Neuronal stem cell (in vitro differentiated cells): ENCODE results near the gene BCAS3.

Source experiments
- DNase-seq: peaks from one replicate; pipeline ENCODE4 v3.0.0-alpha.2; 2013; ENCODE audit warnings: low spot score
- H2AFZ ChIP-seq: one replicate; pipeline ENCODE4 v1.6.1; 2013; ENCODE audit warnings: mild to moderate bottlenecking, low read length, inconsistent platforms
- H2AK5ac ChIP-seq: 2 replicates; pipeline ENCODE4 v1.6.1; 2013; ENCODE audit warnings: low read depth, mild to moderate bottlenecking, inconsistent platforms, low read length, moderate library complexity, mixed read lengths
- H2BK120ac ChIP-seq: 2 replicates; pipeline ENCODE4 v1.6.1; 2013; ENCODE audit warnings: low read depth, mild to moderate bottlenecking, inconsistent platforms, low read length, moderate library complexity, mixed read lengths
- H2BK12ac ChIP-seq: one replicate; pipeline ENCODE4 v1.6.1; 2013; ENCODE audit warnings: low read length, inconsistent platforms
- H2BK15ac ChIP-seq: 2 replicates; pipeline ENCODE4 v1.6.1; 2013; ENCODE audit warnings: mild to moderate bottlenecking, low read length, inconsistent platforms, mixed read lengths
- H2BK5ac ChIP-seq: one replicate; pipeline ENCODE4 v1.6.1; 2013; ENCODE audit warnings: inconsistent platforms, mild to moderate bottlenecking, low read length, moderate library complexity
- H3K14ac ChIP-seq: one replicate; pipeline ENCODE4 v1.6.1; 2013; ENCODE audit warnings: low read length, inconsistent platforms
- H3K18ac ChIP-seq: 2 replicates; pipeline ENCODE4 v1.6.1; 2013; ENCODE audit warnings: low read length, inconsistent platforms
- H3K23ac ChIP-seq: 2 replicates; pipeline ENCODE4 v1.6.1; 2013; ENCODE audit warnings: low read depth, mild to moderate bottlenecking, mixed read lengths, low read length, inconsistent platforms; ENCODE audit not compliant: poor library complexity
- H3K27ac ChIP-seq: replicated peaks from 3 replicates; pipeline ENCODE4 v1.5.1; 2013; ENCODE audit warnings: low read length, inconsistent platforms
- H3K27me3 ChIP-seq, 3 experiments: 2 replicates each; pipeline ENCODE4 v1.6.1; 2013; ENCODE audit warnings: low read length in 3 of 3, mild to moderate bottlenecking in 2 of 3, inconsistent platforms in 1 of 3, low read depth in 1 of 3, mixed read lengths in 1 of 3, moderate library complexity in 1 of 3; ENCODE audit not compliant: control insufficient read depth in 3 of 3, insufficient read depth in 3 of 3
- H3K36me3 ChIP-seq, 2 donors: replicated peaks in 1 of 2; 2 replicates each; pipeline ENCODE4 v1.6.1; 2013; ENCODE audit warnings: low read length in 2 of 2; ENCODE audit not compliant: control insufficient read depth in 2 of 2, insufficient read depth in 2 of 2
- H3K4ac ChIP-seq: 2 replicates; pipeline ENCODE4 v1.6.1; 2013; ENCODE audit warnings: inconsistent platforms, mild to moderate bottlenecking, low read length, moderate library complexity
- H3K4me1 ChIP-seq, 2 donors: 1 replicate in 1 of 2; 2 replicates in 1 of 2; pipeline ENCODE4 v1.6.1; 2013; ENCODE audit warnings: low read length in 2 of 2, low read depth in 1 of 2; ENCODE audit not compliant: control insufficient read depth in 2 of 2, insufficient read depth in 1 of 2
- H3K4me2 ChIP-seq: one replicate; pipeline ENCODE4 v1.6.1; 2013; ENCODE audit warnings: mild to moderate bottlenecking, low read length, inconsistent platforms; ENCODE audit not compliant: insufficient read depth, poor library complexity, severe bottlenecking
- H3K4me3 ChIP-seq, 2 donors: 2 replicates each; pipeline ENCODE4 v1.5.1; 2013; ENCODE audit warnings: low read length in 2 of 2, mild to moderate bottlenecking in 2 of 2, inconsistent platforms in 1 of 2, moderate library complexity in 1 of 2
- H3K79me1 ChIP-seq: one replicate; pipeline ENCODE4 v1.6.1; 2013; ENCODE audit warnings: low read depth, mild to moderate bottlenecking, inconsistent platforms, low read length, moderate library complexity
- H3K9ac ChIP-seq: one replicate; pipeline ENCODE4 v1.6.1; 2013; ENCODE audit warnings: mild to moderate bottlenecking, low read depth, low read length, inconsistent platforms; ENCODE audit not compliant: poor library complexity
- H3K9me3 ChIP-seq, 2 donors: replicated peaks in 1 of 2; 2 replicates each; pipeline versions ENCODE3 to v1.6.1; 2013; ENCODE audit warnings: low read length in 2 of 2, mild to moderate bottlenecking in 2 of 2, inconsistent platforms in 1 of 2, low read depth in 1 of 2, mixed read lengths in 1 of 2, moderate library complexity in 1 of 2; ENCODE audit not compliant: control insufficient read depth in 2 of 2, insufficient read depth in 1 of 2
- H4K8ac ChIP-seq: one replicate; pipeline ENCODE4 v1.6.1; 2013; ENCODE audit warnings: low read depth, mild to moderate bottlenecking, inconsistent platforms, low read length, moderate library complexity
- H4K91ac ChIP-seq: one replicate; pipeline ENCODE4 v1.6.1; 2013; ENCODE audit warnings: low read length, low read depth, mild to moderate bottlenecking, inconsistent platforms; ENCODE audit not compliant: poor library complexity
- WGBS, 2 donors: extraction: QIAGEN DNeasy Blood & Tissue Kit; methylation state at CpG; one replicate each; pipeline ENCODE4 v1.1.7; 2013; ENCODE audit warnings: missing lambda C conversion rate in 2 of 2, mixed read lengths in 1 of 2; ENCODE audit not compliant: insufficient read length in 2 of 2, insufficient replicate concordance in 1 of 2; ENCODE audit errors: extremely low coverage in 2 of 2; 5-methylcytosine and 5-hydroxymethylcytosine counted together

The BCAS3 gene

GRCh38 chr17:60685437-60685836, 7.8 kb downstream of the BCAS3 start:
- no peak overlapping the region for H3K14ac ChIP-seq
- H2BK12ac ChIP-seq: no peak overlapping the region
- WGBS, 2 donors: no CpG with 5 or more reads among the region's 7 CpGs
- no peak overlapping the region for H3K27ac ChIP-seq
- peaks cover 0 to 7% of the 10 kb centered on the region in 2 donors for H3K36me3 ChIP-seq
- H3K9ac ChIP-seq: no peak overlapping the region
- no peak overlapping the region for H3K4ac ChIP-seq
- no peak overlapping the region for H2AFZ ChIP-seq
- H2AK5ac ChIP-seq: no peak overlapping the region
- no peak overlapping the region for H3K18ac ChIP-seq
- H4K8ac ChIP-seq: no peak overlapping the region
- H3K79me1 ChIP-seq: no peaks in the 10 kb centered on the region
- no peak overlapping the region for H4K91ac ChIP-seq
- H3K23ac ChIP-seq: no peak overlapping the region
- no peaks in the 10 kb centered on the region for H3K4me1 ChIP-seq
- H3K9me3 ChIP-seq: no peaks in the 10 kb centered on the region
- no peak overlapping the region for H2BK15ac ChIP-seq
- H3K27me3 ChIP-seq: no peaks in the 10 kb centered on the region
- H2BK5ac ChIP-seq: no peak overlapping the region
- no peak overlapping the region for H3K4me2 ChIP-seq
- H2BK120ac ChIP-seq: no peak overlapping the region
- no peak for DNase-seq
- H3K4me3 ChIP-seq: no peak overlapping the region

GRCh38 chr17:60695960-60696359, 18.3 kb downstream of the BCAS3 start:
- no peak overlapping the region for H3K4me3 ChIP-seq
- H4K91ac ChIP-seq: no peak overlapping the region
- no peak overlapping the region for H2BK15ac ChIP-seq
- H3K4ac ChIP-seq: no peak overlapping the region
- no peaks in the 10 kb centered on the region for H3K36me3 ChIP-seq
- no peak overlapping the region for H2AK5ac ChIP-seq
- H3K79me1 ChIP-seq: no peaks in the 10 kb centered on the region
- no peaks in the 10 kb centered on the region for H3K4me1 ChIP-seq
- H2BK120ac ChIP-seq: no peak overlapping the region
- H3K9ac ChIP-seq: no peak overlapping the region
- no peak overlapping the region for H3K23ac ChIP-seq
- no peak overlapping the region for H3K14ac ChIP-seq
- no peak overlapping the region for H4K8ac ChIP-seq
- H3K27ac ChIP-seq: no peak overlapping the region
- H3K27me3 ChIP-seq: no peaks in the 10 kb centered on the region
- H2BK12ac ChIP-seq: no peak overlapping the region
- DNase-seq: no peak
- H3K18ac ChIP-seq: no peak overlapping the region
- no peak overlapping the region for H2AFZ ChIP-seq
- H3K9me3 ChIP-seq: no peaks in the 10 kb centered on the region
- no peak overlapping the region for H3K4me2 ChIP-seq
- H2BK5ac ChIP-seq: no peak overlapping the region

- Histone ChIP-seq H3K23ac (no peak overlapping the region), H2BK12ac (no peak overlapping the region), H3K9me3 (no peaks in the 10 kb centered on the region), H2AFZ (no peak overlapping the region), H3K27ac (no peak overlapping the region), H4K8ac (no peak overlapping the region), H3K79me1 (no peaks in the 10 kb centered on the region), H2BK120ac (no peak overlapping the region), H3K27me3 (no peaks in the 10 kb centered on the region), H3K14ac (no peak overlapping the region), H3K4me3 (no peak overlapping the region), H2BK15ac (no peak overlapping the region), H3K36me3 (no peaks in the 10 kb centered on the region), H3K4ac (no peak overlapping the region), H4K91ac (no peak overlapping the region), H2BK5ac (no peak overlapping the region), H3K9ac (no peak overlapping the region), H3K18ac (no peak overlapping the region), H3K4me1 (no peaks in the 10 kb centered on the region), H2AK5ac (no peak overlapping the region), H3K4me2 (no peak overlapping the region)
- no peak for DNase-seq
- WGBS, 2 donors: no CpG with 5 or more reads among the region's 3 CpGs
Measured at GRCh38 chr17:60699090-60699489, 21.4 kb downstream of the BCAS3 start.

GRCh38 chr17:60704170-60704569, 26.5 kb downstream of the BCAS3 start:
- H2BK5ac ChIP-seq: no peak overlapping the region
- no peaks in the 10 kb centered on the region for H3K9me3 ChIP-seq
- no peak overlapping the region for H3K23ac ChIP-seq
- no peak overlapping the region for H2AFZ ChIP-seq
- no peak overlapping the region for H4K91ac ChIP-seq
- H2AK5ac ChIP-seq: no peak overlapping the region
- no peak overlapping the region for H3K4me3 ChIP-seq
- peaks cover 1% of the 10 kb centered on the region for H3K79me1 ChIP-seq
- H3K9ac ChIP-seq: no peak overlapping the region
- no peak overlapping the region for H3K4ac ChIP-seq
- no peak overlapping the region for H2BK15ac ChIP-seq
- no CpG with 5 or more reads among the region's 3 CpGs for WGBS, 2 donors
- H2BK120ac ChIP-seq: no peak overlapping the region
- H3K14ac ChIP-seq: no peak overlapping the region
- no peak overlapping the region for H3K18ac ChIP-seq
- H3K27ac ChIP-seq: no peak overlapping the region
- no peak for DNase-seq
- no peaks in the 10 kb centered on the region for H3K27me3 ChIP-seq
- no peaks in the 10 kb centered on the region for H3K36me3 ChIP-seq
- H3K4me1 ChIP-seq: no peaks in the 10 kb centered on the region
- no peak overlapping the region for H2BK12ac ChIP-seq
- H4K8ac ChIP-seq: no peak overlapping the region
- H3K4me2 ChIP-seq: no peak overlapping the region
